Suprapubic skin (tissue), 4 donors: ENCODE data around the gene LPO. TPM values are rescaled to one million over a fixed set of nuclear protein-coding genes. Genes with fewer than 3 reads are reported as not detected.

Source experiments
- DNase-seq, 2 donors: peaks; one replicate each; pipeline ENCODE4 v3.0.0-alpha.2; 2019; ENCODE audit warnings: low spot score in 2 of 2
- H3K27ac ChIP-seq: fragments of 200-600 bp; sonication (generic); one replicate; pipeline ENCODE4 v1.5.1; 2019
- H3K27me3 ChIP-seq: fragments of 200-600 bp; sonication (generic); one replicate; pipeline ENCODE4 v1.5.1; 2019
- H3K36me3 ChIP-seq: fragments of 200-600 bp; sonication (generic); one replicate; pipeline ENCODE4 v1.5.1; 2019
- H3K4me1 ChIP-seq: fragments of 200-600 bp; sonication (generic); one replicate; pipeline ENCODE4 v1.5.1; 2019
- H3K4me3 ChIP-seq: fragments of 200-600 bp; sonication (generic); one replicate; pipeline ENCODE4 v1.5.1; 2019; ENCODE audit warnings: mild to moderate bottlenecking
- H3K9me3 ChIP-seq: fragments of 200-600 bp; sonication (generic); one replicate; pipeline ENCODE4 v1.5.1; 2019
- EP300 ChIP-seq: sonication (generic); formaldehyde crosslinking; IDR thresholded peaks from one replicate; pipeline ENCODE4 v1.6.1; 2017; ENCODE audit warnings: antibody characterized with exemption
- POLR2A ChIP-seq, 2 donors: fragments of 450-650 bp; IDR thresholded peaks; one replicate each; pipeline ENCODE4 v1.6.1; 2017; ENCODE audit warnings: antibody characterized with exemption in 2 of 2, mild to moderate bottlenecking in 2 of 2, moderate library complexity in 2 of 2
- POLR2AphosphoS5 ChIP-seq, 3 donors: sonication (generic); formaldehyde crosslinking; IDR thresholded peaks; one replicate each; pipeline ENCODE4 v1.6.1; 2017; ENCODE audit warnings: antibody characterized with exemption in 3 of 3
- WGBS: methylation state at CpG from one replicate; pipeline ENCODE4 v1.1.5; 2018; 5-methylcytosine and 5-hydroxymethylcytosine counted together
- total RNA-seq, 4 donors: library from RNA; depleted of rRNA; stranded (reverse); fragments of >200 nt; gene quantifications; one replicate each; pipeline ENCODE4 v1.1.0, GENCODE V29; 2016
- TF ChIP-seq, protein P1 (sequence below), 2 donors: fragments of 200-600 bp in 1 of 2; fragments of 450-650 bp in 1 of 2; sonication (generic) in 1 of 2; IDR thresholded peaks; one replicate each; pipeline ENCODE4 v1.5.1; 2016 to 2019; ENCODE audit warnings: antibody characterized with exemption in 2 of 2, mild to moderate bottlenecking in 1 of 2, moderate library complexity in 1 of 2

Gene LPO
- total RNA-seq, 4 donors from 2014 or later: 0.19 to 0.23 TPM; not detected in 2

- 20% methylated on average over 2 of the region's 5 CpGs for WGBS
- Histone ChIP-seq H3K9me3 (no peaks in the 10 kb centered on the region), H3K4me1 (peaks cover 9% of the 10 kb centered on the region), H3K27me3 (peaks cover 44% of the 10 kb centered on the region), H3K27ac (no peak overlapping the region), H3K4me3 (peak overlapping the region; percentile 19), H3K36me3 (no peaks in the 10 kb centered on the region)
- TF ChIP-seq, protein P1, sequence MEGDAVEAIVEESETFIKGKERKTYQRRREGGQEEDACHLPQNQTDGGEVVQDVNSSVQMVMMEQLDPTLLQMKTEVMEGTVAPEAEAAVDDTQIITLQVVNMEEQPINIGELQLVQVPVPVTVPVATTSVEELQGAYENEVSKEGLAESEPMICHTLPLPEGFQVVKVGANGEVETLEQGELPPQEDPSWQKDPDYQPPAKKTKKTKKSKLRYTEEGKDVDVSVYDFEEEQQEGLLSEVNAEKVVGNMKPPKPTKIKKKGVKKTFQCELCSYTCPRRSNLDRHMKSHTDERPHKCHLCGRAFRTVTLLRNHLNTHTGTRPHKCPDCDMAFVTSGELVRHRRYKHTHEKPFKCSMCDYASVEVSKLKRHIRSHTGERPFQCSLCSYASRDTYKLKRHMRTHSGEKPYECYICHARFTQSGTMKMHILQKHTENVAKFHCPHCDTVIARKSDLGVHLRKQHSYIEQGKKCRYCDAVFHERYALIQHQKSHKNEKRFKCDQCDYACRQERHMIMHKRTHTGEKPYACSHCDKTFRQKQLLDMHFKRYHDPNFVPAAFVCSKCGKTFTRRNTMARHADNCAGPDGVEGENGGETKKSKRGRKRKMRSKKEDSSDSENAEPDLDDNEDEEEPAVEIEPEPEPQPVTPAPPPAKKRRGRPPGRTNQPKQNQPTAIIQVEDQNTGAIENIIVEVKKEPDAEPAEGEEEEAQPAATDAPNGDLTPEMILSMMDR (IDR thresholded peaks at IDR 0.05): no peak
- TF ChIP-seq POLR2A (IDR thresholded peaks at IDR 0.05) (no peak), EP300 (no peak), POLR2AphosphoS5 (IDR thresholded peaks at IDR 0.05) (no peak)
- no peak for DNase-seq
Measured at GRCh38 chr17:58278661-58279015, 40.3 kb downstream of the LPO start.

DNA sequence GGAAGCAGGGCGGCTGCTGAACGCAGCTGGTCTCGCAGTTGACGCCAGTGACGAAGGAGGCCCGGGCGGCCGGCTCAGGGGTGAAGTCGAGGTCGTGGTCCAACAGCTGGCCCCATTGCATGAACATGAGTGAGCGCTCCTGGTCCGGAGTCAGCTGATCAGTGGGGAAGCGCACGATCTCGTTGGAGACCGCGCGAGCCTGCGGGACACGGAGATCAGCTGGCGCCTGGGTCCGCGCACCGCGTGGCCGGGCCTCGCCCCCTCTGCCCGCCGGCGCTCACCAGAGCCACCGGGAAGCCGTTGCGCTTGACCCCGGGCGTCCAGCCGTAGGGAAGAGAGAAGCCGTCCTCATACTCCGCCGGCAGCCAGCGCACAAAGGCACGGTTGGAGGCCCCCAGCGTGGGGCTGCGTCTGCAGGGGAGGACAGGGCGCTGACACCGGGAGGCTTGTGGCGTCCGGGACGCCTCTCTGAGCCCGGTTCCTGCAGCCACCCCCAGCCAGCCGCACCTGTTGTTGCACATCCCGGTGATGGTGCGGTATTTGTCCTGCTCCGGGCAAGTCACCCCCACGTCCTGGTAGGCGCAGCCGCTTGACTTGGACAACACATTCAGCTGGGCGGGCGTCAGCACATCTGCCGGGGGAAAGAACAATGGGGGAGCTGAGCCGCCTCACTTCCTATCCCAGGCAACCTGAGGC lies 40.8 kb downstream of the LPO start:
- Histone ChIP-seq H3K4me3 (peak overlapping the region; percentile 19), H3K36me3 (no peaks in the 10 kb centered on the region), H3K27ac (no peak overlapping the region), H3K9me3 (no peaks in the 10 kb centered on the region), H3K27me3 (peaks cover 44% of the 10 kb centered on the region), H3K4me1 (peaks cover 9% of the 10 kb centered on the region)
- no CpG with 5 or more reads among the region's 60 CpGs for WGBS
- TF ChIP-seq, protein P1 (IDR thresholded peaks at IDR 0.05): no peak
- TF ChIP-seq EP300 (no peak), POLR2AphosphoS5 (IDR thresholded peaks at IDR 0.05) (no peak), POLR2A (IDR thresholded peaks at IDR 0.05) (no peak)
- DNase-seq: no peak

DNA sequence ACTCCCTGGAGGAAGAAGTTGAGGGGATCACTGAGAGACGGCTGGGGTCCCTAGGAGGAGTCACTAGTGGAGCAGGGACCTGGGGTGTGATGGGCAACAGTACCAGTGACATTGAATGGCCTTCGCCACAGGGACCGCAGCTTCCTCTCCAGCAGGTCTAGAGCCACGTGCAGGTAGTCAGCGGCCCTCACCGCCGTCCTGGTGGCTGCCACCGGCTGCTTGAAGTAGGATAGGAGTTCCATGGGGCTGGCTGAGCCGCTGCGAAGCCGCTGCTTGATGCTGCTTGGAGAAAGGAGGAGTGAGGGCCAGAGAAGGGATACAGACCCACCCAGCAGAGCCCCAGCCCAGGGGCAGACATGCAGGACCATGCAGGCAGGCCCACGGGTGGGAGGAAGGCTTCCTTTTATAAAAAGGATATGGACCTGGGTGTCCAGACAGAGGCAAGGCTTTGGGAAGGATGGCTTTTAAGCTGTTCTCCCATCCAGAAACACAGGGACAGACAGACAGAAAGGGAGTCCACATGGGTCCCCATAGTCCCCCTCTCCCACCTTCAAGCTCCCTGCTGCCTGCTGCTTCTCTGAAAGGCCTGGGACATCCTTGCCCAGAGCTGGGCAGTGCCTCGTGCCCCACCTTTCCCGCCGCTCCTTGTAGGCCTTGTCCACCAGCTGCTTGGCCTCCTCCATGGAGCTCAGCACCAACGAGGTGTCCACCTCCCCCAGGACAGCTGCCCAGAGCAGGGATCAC lies 41.5 kb downstream of the LPO start:
- H3K4me1 ChIP-seq: peaks cover 9% of the 10 kb centered on the region
- 80% methylated on average over 13 of the region's 16 CpGs for WGBS

GRCh38 chr17:58280480-58281217 lies 42.3 kb downstream of the LPO start, which contains the start of gene MPO:
Gene MPO, minus strand, starts transcription at chr17:58280935. Its CDS starts 177 bp downstream, at chr17:58280758.
- peaks cover 54% of the 10 kb centered on the region for H3K27me3 ChIP-seq
- H3K4me1 ChIP-seq: peaks cover 9% of the 10 kb centered on the region
- no peak within 1 kb of the TSS for H3K4me3 ChIP-seq
- TF ChIP-seq, protein P1 (IDR thresholded peaks at IDR 0.05): no peak
- no peak for TF ChIP-seq EP300
- H3K9me3 ChIP-seq: no peaks in the 10 kb centered on the region
- no peak for DNase-seq
- no peaks in the 10 kb centered on the region for H3K36me3 ChIP-seq
- H3K27ac ChIP-seq: no peak within 1 kb of the TSS
- 78% methylated on average over 4 of the region's 5 CpGs for WGBS

More for the DNA sequence above, 41.5 kb downstream of the LPO start:
- Histone ChIP-seq H3K27ac (no peak overlapping the region), H3K27me3 (peaks cover 52% of the 10 kb centered on the region), H3K36me3 (no peaks in the 10 kb centered on the region), H3K4me3 (no peak overlapping the region), H3K9me3 (no peaks in the 10 kb centered on the region)
- TF ChIP-seq, protein P1 (IDR thresholded peaks at IDR 0.05): no peak
- TF ChIP-seq POLR2AphosphoS5 (IDR thresholded peaks at IDR 0.05): no peak
- TF ChIP-seq POLR2A (IDR thresholded peaks at IDR 0.05): no peak
- TF ChIP-seq EP300: no peak
- DNase-seq: no peak
